Naive thymus-derived CD4-positive, alpha-beta T cell (primary cell): ENCODE results near the gene LIMD2. TPM values are rescaled to one million over a fixed set of nuclear protein-coding genes. Genes with fewer than 3 reads are reported as not detected.

Experiments used
- ATAC-seq: fragments of 150-1000 bp; cut with Tn5 transposase; 2 replicates; pipeline ENCODE4 v1.10.0; 2021; ENCODE audit warnings: mild to moderate bottlenecking, moderate library complexity
- CTCF ChIA-PET: fragments of 350-600 bp; sonication (Branson Sonifier 250); formaldehyde crosslinking; loops from one replicate; lab custom pipeline; 2021; ENCODE audit warnings: antibody characterized with exemption; lab: Charles Lee
- POLR2A ChIA-PET: fragments of 350-600 bp; sonication (Branson Sonifier 250); formaldehyde crosslinking; loops from one replicate; lab custom pipeline; 2021; ENCODE audit warnings: antibody characterized with exemption, inconsistent platforms; lab: Charles Lee
- DNase-seq, 9 donors: peaks; one replicate each; pipeline versions ENCODE4 v3.0.0 to v3.0.0-alpha.2; 2020 to 2022; ENCODE audit warnings: mixed read lengths in 1 of 9
- H3K27ac ChIP-seq: one replicate; pipeline ENCODE4 v1.7.0; 2013; ENCODE audit warnings: mild to moderate bottlenecking, low read depth, low read length, moderate library complexity
- H3K27me3 ChIP-seq, 2 donors: one replicate each; pipeline ENCODE4 v1.7.0; 2013; ENCODE audit warnings: low read length in 2 of 2, mild to moderate bottlenecking in 2 of 2, moderate library complexity in 2 of 2; ENCODE audit not compliant: control insufficient read depth in 2 of 2, insufficient read depth in 2 of 2
- H3K36me3 ChIP-seq, 3 experiments: 1 replicate in 2 of 3; 2 replicates in 1 of 3; pipeline ENCODE4 v1.7.0; 2013; ENCODE audit warnings: low read length in 3 of 3, mild to moderate bottlenecking in 3 of 3, moderate library complexity in 1 of 3; ENCODE audit not compliant: insufficient read depth in 3 of 3, control insufficient read depth in 2 of 3
- H3K4me1 ChIP-seq, 2 donors: one replicate each; pipeline ENCODE4 v1.7.0; 2013; ENCODE audit warnings: low read length in 2 of 2, mild to moderate bottlenecking in 2 of 2, moderate library complexity in 1 of 2; ENCODE audit not compliant: control insufficient read depth in 2 of 2, insufficient read depth in 2 of 2
- H3K4me3 ChIP-seq: 2 replicates; pipeline ENCODE4 v1.7.0; 2013; ENCODE audit warnings: mild to moderate bottlenecking, low read length
- H3K9me3 ChIP-seq, 3 experiments: 1 replicate in 2 of 3; 2 replicates in 1 of 3; pipeline ENCODE4 v1.7.0; 2013; ENCODE audit warnings: low read length in 3 of 3; ENCODE audit not compliant: control insufficient read depth in 2 of 3
- H3K27ac Mint-ChIP-seq, 9 donors: one replicate each; pipeline ENCODE4 v1.8.0; 2020 to 2022; ENCODE audit warnings: mixed read lengths in 9 of 9, mild to moderate bottlenecking in 8 of 9, moderate library complexity in 5 of 9, inconsistent platforms in 2 of 9
- H3K27me3 Mint-ChIP-seq, 5 donors: one replicate each; pipeline ENCODE4 v1.8.0; 2021 to 2022; ENCODE audit warnings: mixed read lengths in 5 of 5, mild to moderate bottlenecking in 1 of 5
- H3K36me3 Mint-ChIP-seq, 5 donors: one replicate each; pipeline ENCODE4 v1.8.0; 2020 to 2022; ENCODE audit warnings: mixed read lengths in 5 of 5, mild to moderate bottlenecking in 3 of 5, inconsistent platforms in 1 of 5
- H3K4me1 Mint-ChIP-seq, 7 donors: one replicate each; pipeline ENCODE4 v1.8.0; 2020 to 2022; ENCODE audit warnings: mixed read lengths in 7 of 7, mild to moderate bottlenecking in 3 of 7, inconsistent platforms in 1 of 7
- H3K4me3 Mint-ChIP-seq, 10 donors: one replicate each; pipeline ENCODE4 v1.8.0; 2020 to 2022; ENCODE audit warnings: mild to moderate bottlenecking in 10 of 10, mixed read lengths in 10 of 10, moderate library complexity in 6 of 10, inconsistent platforms in 2 of 10
- H3K9me3 Mint-ChIP-seq, 11 donors: one replicate each; pipeline ENCODE4 v1.8.0; 2020 to 2022; ENCODE audit warnings: mixed read lengths in 11 of 11, mild to moderate bottlenecking in 4 of 11, inconsistent platforms in 1 of 11, moderate library complexity in 1 of 11
- intact Hi-C, 2 donors: fragments of 100-400 bp; cut with micrococcal nuclease; formaldehyde crosslinking; loops; one replicate each; pipeline ENCODE4 v1.15.1; 2023
- polyA plus RNA-seq, 2 donors: library from polyadenylated mRNA; unstranded; fragments of 300-500 nt; fragmentation: Illumina TruSeq; gene quantifications; one replicate each; pipeline ENCODE4 v1.2.3, GENCODE V29; 2021
- total RNA-seq, 6 experiments: library from RNA in 5 of 6; stranded (reverse) in 5 of 6; gene quantifications; 1 replicate in 5 of 6; 2 replicates in 1 of 6; pipeline ENCODE4 v1.2.3 and lab custom pipeline; 2021 to 2026

Gene LIMD2
- total and polyA plus RNA-seq, 7 experiments from 2014 or later, result 542 to 937 (median 595) TPM

- Mint-ChIP-seq H3K4me3 (no peak overlapping the region), H3K27ac (no peak overlapping the region), H3K9me3 (peaks cover 0 to 2% (median 0%) of the 10 kb centered on the region in 11 donors), H3K4me1 (peaks cover 0 to 5% (median 0%) of the 10 kb centered on the region in 7 donors), H3K36me3 (peaks cover 8 to 54% (median 16%) of the 10 kb centered on the region in 5 donors), H3K27me3 (no peaks in the 10 kb centered on the region)
- POLR2A ChIA-PET, result no interaction called here
- CTCF ChIA-PET, result no interaction called here
- no peak for ATAC-seq
- intact Hi-C loops, result no loop called here
- Histone ChIP-seq H3K4me1 (no peaks in the 10 kb centered on the region), H3K36me3 (peaks cover 3 to 56% (median 5%) of the 10 kb centered on the region in 3 experiments), H3K9me3 (no peaks in the 10 kb centered on the region), H3K4me3 (no peak overlapping the region), H3K27me3 (no peaks in the 10 kb centered on the region), H3K27ac (no peak overlapping the region)
- no peak for DNase-seq
Measured at GRCh38 chr17:63657786-63658185, 42.1 kb downstream of the LIMD2 start.

GRCh38 chr17:63653050-63653449, 46.9 kb downstream of the LIMD2 start:
- intact Hi-C loops, result no loop called here
- H3K27me3 Mint-ChIP-seq, result no peaks in the 10 kb centered on the region
- peaks cover 7 to 55% (median 17%) of the 10 kb centered on the region in 5 donors for H3K36me3 Mint-ChIP-seq
- Histone ChIP-seq H3K27me3 (no peaks in the 10 kb centered on the region), H3K9me3 (no peaks in the 10 kb centered on the region), H3K36me3 (peaks cover 0 to 38% (median 9%) of the 10 kb centered on the region in 3 experiments), H3K4me1 (peaks cover 0 to 4% of the 10 kb centered on the region in 2 donors), H3K4me3 (no peak overlapping the region), H3K27ac (no peak overlapping the region)
- DNase-seq (no peak), ATAC-seq (no peak)
- H3K4me1 Mint-ChIP-seq, result peaks cover 6 to 17% (median 14%) of the 10 kb centered on the region in 7 donors
- H3K4me3 Mint-ChIP-seq, result no peak overlapping the region
- no peaks in the 10 kb centered on the region for H3K9me3 Mint-ChIP-seq
- ChIA-PET POLR2A (interaction anchor here (1.1 kb wide), 1 partner anchor 31 kb away, joined by 4 read pairs; the partner anchor contains the start of gene MAP3K3), CTCF (interaction anchor here (1.0 kb wide), 1 partner anchor 58 kb away, joined by 3 read pairs; no protein-coding TSS in a partner anchor)
- H3K27ac Mint-ChIP-seq, result peak overlapping the region in 1 of 9 donors; percentile 16

DNA sequence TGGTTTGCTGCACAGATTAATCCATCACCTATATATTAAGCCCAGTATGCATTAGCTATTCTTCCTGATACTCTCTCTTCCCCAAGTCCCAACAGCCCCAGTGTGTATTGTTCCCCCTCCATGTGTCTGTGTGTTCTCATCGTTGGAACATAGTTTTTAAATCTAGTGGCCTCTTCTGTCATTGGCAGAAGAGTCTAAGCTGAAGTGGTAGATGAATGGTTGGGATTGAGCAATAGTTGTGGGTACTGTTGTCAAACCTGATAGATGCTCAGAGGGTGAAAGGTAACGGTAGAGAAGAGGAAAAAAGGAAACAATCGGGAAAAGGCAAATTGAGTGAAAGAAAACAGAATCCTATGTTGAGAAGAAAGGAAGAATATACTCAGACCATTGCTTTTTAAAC, 47.8 kb downstream of the LIMD2 start:
- peaks cover 0 to 4% of the 10 kb centered on the region in 2 donors for H3K4me1 ChIP-seq
- Mint-ChIP-seq H3K4me3 (no peak overlapping the region), H3K9me3 (no peaks in the 10 kb centered on the region), H3K27ac (peak overlapping the region in 4 of 9 donors; percentile 6 to 86 (median 72)), H3K4me1 (peaks cover 6 to 19% (median 14%) of the 10 kb centered on the region in 7 donors), H3K36me3 (peaks cover 7 to 55% (median 15%) of the 10 kb centered on the region in 5 donors), H3K27me3 (no peaks in the 10 kb centered on the region)
- peaks cover 0 to 42% (median 9%) of the 10 kb centered on the region in 3 experiments for H3K36me3 ChIP-seq
- H3K27ac ChIP-seq, result no peak overlapping the region
- no peak overlapping the region for H3K4me3 ChIP-seq
- DNase-seq (no peak), ATAC-seq (no peak)
- ChIA-PET POLR2A (no interaction called here), CTCF (no interaction called here)
- intact Hi-C loops, result no loop called here
- no peaks in the 10 kb centered on the region for H3K9me3 ChIP-seq
- no peaks in the 10 kb centered on the region for H3K27me3 ChIP-seq

- intact Hi-C loops, result no loop called here
- Mint-ChIP-seq H3K27me3 (no peaks in the 10 kb centered on the region), H3K27ac (peak overlapping the region in 4 of 9 donors; percentile 6 to 75 (median 32)), H3K4me1 (peaks cover 11 to 26% (median 16%) of the 10 kb centered on the region in 7 donors), H3K4me3 (no peak overlapping the region), H3K9me3 (no peaks in the 10 kb centered on the region), H3K36me3 (peaks cover 10 to 70% (median 21%) of the 10 kb centered on the region in 5 donors)
- Histone ChIP-seq H3K36me3 (peaks cover 7 to 53% (median 17%) of the 10 kb centered on the region in 3 experiments), H3K9me3 (no peaks in the 10 kb centered on the region), H3K4me1 (peaks cover 0 to 4% of the 10 kb centered on the region in 2 donors), H3K27me3 (no peaks in the 10 kb centered on the region), H3K27ac (no peak overlapping the region), H3K4me3 (no peak overlapping the region)
- DNase-seq (no peak), ATAC-seq (peak; percentile 55)
- ChIA-PET CTCF (no interaction called here), POLR2A (no interaction called here)
Measured at GRCh38 chr17:63649813-63650212, 50.1 kb downstream of the LIMD2 start.

GRCh38 chr17:63647936-63648335, 52.0 kb downstream of the LIMD2 start:
- no peak for DNase-seq
- H3K9me3 Mint-ChIP-seq, result no peaks in the 10 kb centered on the region
- no peaks in the 10 kb centered on the region for H3K27me3 Mint-ChIP-seq
- H3K27ac Mint-ChIP-seq, result no peak overlapping the region
- peaks cover 6 to 58% (median 18%) of the 10 kb centered on the region in 5 donors for H3K36me3 Mint-ChIP-seq
- H3K4me3 ChIP-seq, result no peak overlapping the region
- ATAC-seq, result no peak
- H3K27ac ChIP-seq, result no peak overlapping the region
- no peaks in the 10 kb centered on the region for H3K9me3 ChIP-seq
- H3K4me1 ChIP-seq, result peaks cover 0 to 4% of the 10 kb centered on the region in 2 donors
- H3K36me3 ChIP-seq, result peaks cover 7 to 42% (median 14%) of the 10 kb centered on the region in 3 experiments
- H3K4me1 Mint-ChIP-seq, result peaks cover 11 to 29% (median 19%) of the 10 kb centered on the region in 7 donors
- H3K4me3 Mint-ChIP-seq, result no peak overlapping the region
- intact Hi-C loops, result no loop called here
- H3K27me3 ChIP-seq, result no peaks in the 10 kb centered on the region
- POLR2A ChIA-PET, result no interaction called here
- CTCF ChIA-PET, result no interaction called here

GRCh38 chr17:63647065-63647725, 52.7 kb downstream of the LIMD2 start:
- ChIA-PET POLR2A (interaction anchor here (0.7 to 1.0 kb wide), 2 partner anchors 17 to 25 kb away, joined by 3 to 4 read pairs; partner anchors contain the start of gene MAP3K3), CTCF (no interaction called here)
- peaks cover 0 to 4% of the 10 kb centered on the region in 2 donors for H3K4me1 ChIP-seq
- intact Hi-C loops, result no loop called here
- H3K36me3 ChIP-seq, result peaks cover 7 to 34% (median 8%) of the 10 kb centered on the region in 3 experiments
- DNase-seq (no peak), ATAC-seq (no peak)
- H3K9me3 ChIP-seq, result no peaks in the 10 kb centered on the region
- H3K9me3 Mint-ChIP-seq, result no peaks in the 10 kb centered on the region
- no peak overlapping the region for H3K4me3 ChIP-seq
- H3K27me3 Mint-ChIP-seq, result no peaks in the 10 kb centered on the region
- H3K27ac Mint-ChIP-seq, result peak overlapping the region in 1 of 9 donors; percentile 42
- peaks cover 5 to 51% (median 17%) of the 10 kb centered on the region in 5 donors for H3K36me3 Mint-ChIP-seq
- H3K27ac ChIP-seq, result no peak overlapping the region
- H3K27me3 ChIP-seq, result no peaks in the 10 kb centered on the region
- peaks cover 11 to 29% (median 18%) of the 10 kb centered on the region in 7 donors for H3K4me1 Mint-ChIP-seq
- H3K4me3 Mint-ChIP-seq, result no peak overlapping the region
